ENCODE data around the gene B4GALNT4. TPM values are rescaled to one million over a fixed set of nuclear protein-coding genes. Genes with fewer than 3 reads are reported as not detected.

B4GALNT4 gene
- total and polyA plus RNA-seq, 4 donors, result 0.15 to 0.42 (median 0.42) TPM; not detected in 1

DNA sequence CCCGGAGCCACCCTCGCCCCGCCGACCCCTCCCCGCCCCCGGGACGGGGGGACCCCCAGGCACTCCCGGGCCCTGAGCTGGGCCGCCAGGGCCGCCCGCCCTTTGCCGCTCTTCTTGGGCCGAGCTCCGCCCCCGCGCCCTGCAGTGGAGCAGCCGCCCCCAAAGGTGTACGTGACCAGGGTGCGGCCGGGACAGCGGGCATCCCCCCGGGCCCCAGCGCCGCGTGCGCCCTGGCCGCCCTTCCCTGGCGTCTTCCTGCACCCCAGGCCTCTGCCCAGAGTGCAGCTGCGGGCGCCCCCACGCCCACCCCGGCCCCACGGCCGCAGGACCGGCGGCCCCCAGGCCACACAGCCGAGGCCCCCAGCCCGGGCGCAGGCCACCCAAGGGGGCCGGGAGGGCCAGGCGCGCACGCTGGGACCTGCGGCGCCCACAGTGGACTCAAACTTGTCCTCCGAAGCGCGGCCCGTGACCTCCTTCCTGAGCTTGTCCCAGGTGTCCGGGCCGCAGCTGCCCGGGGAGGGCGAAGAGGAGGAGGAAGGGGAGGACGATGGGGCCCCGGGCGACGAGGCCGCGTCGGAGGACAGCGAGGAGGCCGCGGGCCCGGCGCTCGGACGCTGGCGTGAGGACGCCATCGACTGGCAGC lies 7.4 kb downstream of the B4GALNT4 start:
- Histone ChIP-seq H3K27me3 (ENCODE audit: control insufficient read depth in 4 of 4, insufficient read depth in 4 of 4, low read length in 3 of 4) (no peaks in the 10 kb centered on the region), H3K36me3 (ENCODE audit: control insufficient read depth in 4 of 4, insufficient read depth in 3 of 4, low read depth in 1 of 4, low read length in 3 of 4) (no peaks in the 10 kb centered on the region), H3K4me3 (ENCODE audit: low read depth in 1 of 3, low read length in 3 of 3) (no peak overlapping the region), H3K27ac (ENCODE audit: low read depth in 1 of 2, low read length in 2 of 2) (no peak overlapping the region), H3K9me3 (ENCODE audit: control insufficient read depth in 4 of 4, low read length in 3 of 4) (no peaks in the 10 kb centered on the region), H3K9ac (ENCODE audit: low read depth in 1 of 2, low read length in 2 of 2) (no peak overlapping the region), H3K4me1 (ENCODE audit: control insufficient read depth in 4 of 4, insufficient read depth in 4 of 4, low read length in 3 of 4) (peaks cover 0 to 1% (median 0%) of the 10 kb centered on the region in 4 donors)
- TF ChIP-seq, protein P1, sequence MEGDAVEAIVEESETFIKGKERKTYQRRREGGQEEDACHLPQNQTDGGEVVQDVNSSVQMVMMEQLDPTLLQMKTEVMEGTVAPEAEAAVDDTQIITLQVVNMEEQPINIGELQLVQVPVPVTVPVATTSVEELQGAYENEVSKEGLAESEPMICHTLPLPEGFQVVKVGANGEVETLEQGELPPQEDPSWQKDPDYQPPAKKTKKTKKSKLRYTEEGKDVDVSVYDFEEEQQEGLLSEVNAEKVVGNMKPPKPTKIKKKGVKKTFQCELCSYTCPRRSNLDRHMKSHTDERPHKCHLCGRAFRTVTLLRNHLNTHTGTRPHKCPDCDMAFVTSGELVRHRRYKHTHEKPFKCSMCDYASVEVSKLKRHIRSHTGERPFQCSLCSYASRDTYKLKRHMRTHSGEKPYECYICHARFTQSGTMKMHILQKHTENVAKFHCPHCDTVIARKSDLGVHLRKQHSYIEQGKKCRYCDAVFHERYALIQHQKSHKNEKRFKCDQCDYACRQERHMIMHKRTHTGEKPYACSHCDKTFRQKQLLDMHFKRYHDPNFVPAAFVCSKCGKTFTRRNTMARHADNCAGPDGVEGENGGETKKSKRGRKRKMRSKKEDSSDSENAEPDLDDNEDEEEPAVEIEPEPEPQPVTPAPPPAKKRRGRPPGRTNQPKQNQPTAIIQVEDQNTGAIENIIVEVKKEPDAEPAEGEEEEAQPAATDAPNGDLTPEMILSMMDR (IDR thresholded peaks at IDR 0.05; ENCODE audit: low read depth, low read length, missing input control), result no peak
- TF ChIP-seq HNF4G (IDR thresholded peaks at IDR 0.05), result no peak
- TF ChIP-seq RAD21 (IDR thresholded peaks at IDR 0.05), result no peak
- TF ChIP-seq HNF4A (conservative IDR thresholded peaks at IDR 0.05), result no peak
- no peak for TF ChIP-seq GABPA (IDR thresholded peaks at IDR 0.05 in 1 of 2, conservative IDR thresholded peaks at IDR 0.05 in 1 of 2)
- TF ChIP-seq, protein P2, sequence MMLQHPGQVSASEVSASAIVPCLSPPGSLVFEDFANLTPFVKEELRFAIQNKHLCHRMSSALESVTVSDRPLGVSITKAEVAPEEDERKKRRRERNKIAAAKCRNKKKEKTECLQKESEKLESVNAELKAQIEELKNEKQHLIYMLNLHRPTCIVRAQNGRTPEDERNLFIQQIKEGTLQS (IDR thresholded peaks at IDR 0.05), result no peak
- TF ChIP-seq RXRA (IDR thresholded peaks at IDR 0.05), result no peak
- TF ChIP-seq EGR1 (IDR thresholded peaks at IDR 0.05; ENCODE audit: low read depth in 2 of 2), result no peak
- TF ChIP-seq, protein P3, sequence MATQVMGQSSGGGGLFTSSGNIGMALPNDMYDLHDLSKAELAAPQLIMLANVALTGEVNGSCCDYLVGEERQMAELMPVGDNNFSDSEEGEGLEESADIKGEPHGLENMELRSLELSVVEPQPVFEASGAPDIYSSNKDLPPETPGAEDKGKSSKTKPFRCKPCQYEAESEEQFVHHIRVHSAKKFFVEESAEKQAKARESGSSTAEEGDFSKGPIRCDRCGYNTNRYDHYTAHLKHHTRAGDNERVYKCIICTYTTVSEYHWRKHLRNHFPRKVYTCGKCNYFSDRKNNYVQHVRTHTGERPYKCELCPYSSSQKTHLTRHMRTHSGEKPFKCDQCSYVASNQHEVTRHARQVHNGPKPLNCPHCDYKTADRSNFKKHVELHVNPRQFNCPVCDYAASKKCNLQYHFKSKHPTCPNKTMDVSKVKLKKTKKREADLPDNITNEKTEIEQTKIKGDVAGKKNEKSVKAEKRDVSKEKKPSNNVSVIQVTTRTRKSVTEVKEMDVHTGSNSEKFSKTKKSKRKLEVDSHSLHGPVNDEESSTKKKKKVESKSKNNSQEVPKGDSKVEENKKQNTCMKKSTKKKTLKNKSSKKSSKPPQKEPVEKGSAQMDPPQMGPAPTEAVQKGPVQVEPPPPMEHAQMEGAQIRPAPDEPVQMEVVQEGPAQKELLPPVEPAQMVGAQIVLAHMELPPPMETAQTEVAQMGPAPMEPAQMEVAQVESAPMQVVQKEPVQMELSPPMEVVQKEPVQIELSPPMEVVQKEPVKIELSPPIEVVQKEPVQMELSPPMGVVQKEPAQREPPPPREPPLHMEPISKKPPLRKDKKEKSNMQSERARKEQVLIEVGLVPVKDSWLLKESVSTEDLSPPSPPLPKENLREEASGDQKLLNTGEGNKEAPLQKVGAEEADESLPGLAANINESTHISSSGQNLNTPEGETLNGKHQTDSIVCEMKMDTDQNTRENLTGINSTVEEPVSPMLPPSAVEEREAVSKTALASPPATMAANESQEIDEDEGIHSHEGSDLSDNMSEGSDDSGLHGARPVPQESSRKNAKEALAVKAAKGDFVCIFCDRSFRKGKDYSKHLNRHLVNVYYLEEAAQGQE (IDR thresholded peaks at IDR 0.05), result no peak
- no peak for TF ChIP-seq NR2F2 (IDR thresholded peaks at IDR 0.05)
- TF ChIP-seq FOXA1 (IDR thresholded peaks at IDR 0.05), result no peak
- TF ChIP-seq TAF1 (conservative IDR thresholded peaks at IDR 0.05), result no peak
- no peak for TF ChIP-seq YY1 (IDR thresholded peaks at IDR 0.05)
- TF ChIP-seq, protein P4, sequence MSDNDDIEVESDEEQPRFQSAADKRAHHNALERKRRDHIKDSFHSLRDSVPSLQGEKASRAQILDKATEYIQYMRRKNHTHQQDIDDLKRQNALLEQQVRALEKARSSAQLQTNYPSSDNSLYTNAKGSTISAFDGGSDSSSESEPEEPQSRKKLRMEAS (IDR thresholded peaks at IDR 0.05), result no peak
- TF ChIP-seq, protein P5, sequence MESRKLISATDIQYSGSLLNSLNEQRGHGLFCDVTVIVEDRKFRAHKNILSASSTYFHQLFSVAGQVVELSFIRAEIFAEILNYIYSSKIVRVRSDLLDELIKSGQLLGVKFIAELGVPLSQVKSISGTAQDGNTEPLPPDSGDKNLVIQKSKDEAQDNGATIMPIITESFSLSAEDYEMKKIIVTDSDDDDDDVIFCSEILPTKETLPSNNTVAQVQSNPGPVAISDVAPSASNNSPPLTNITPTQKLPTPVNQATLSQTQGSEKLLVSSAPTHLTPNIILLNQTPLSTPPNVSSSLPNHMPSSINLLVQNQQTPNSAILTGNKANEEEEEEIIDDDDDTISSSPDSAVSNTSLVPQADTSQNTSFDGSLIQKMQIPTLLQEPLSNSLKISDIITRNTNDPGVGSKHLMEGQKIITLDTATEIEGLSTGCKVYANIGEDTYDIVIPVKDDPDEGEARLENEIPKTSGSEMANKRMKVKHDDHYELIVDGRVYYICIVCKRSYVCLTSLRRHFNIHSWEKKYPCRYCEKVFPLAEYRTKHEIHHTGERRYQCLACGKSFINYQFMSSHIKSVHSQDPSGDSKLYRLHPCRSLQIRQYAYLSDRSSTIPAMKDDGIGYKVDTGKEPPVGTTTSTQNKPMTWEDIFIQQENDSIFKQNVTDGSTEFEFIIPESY (IDR thresholded peaks at IDR 0.05), result no peak
- no peak for TF ChIP-seq SP1 (IDR thresholded peaks at IDR 0.05)
- no peak for TF ChIP-seq JUND (IDR thresholded peaks at IDR 0.05)
- no peak for DNase-seq (ENCODE audit: low spot score)
- 95% methylated on average over 70 of the region's 70 CpGs for WGBS
